Measurements from ENCODE around the gene E2F2.

The E2F2 gene

GRCh38 chr1:23481904-23482303, 49.1 kb downstream of the E2F2 start:
- no peak for DNase-seq

GRCh38 chr1:23481026-23481597, 49.9 kb downstream of the E2F2 start:
- DNase-seq, result no peak

- no peak for DNase-seq
These were observed 50.6 kb downstream of the E2F2 start for GRCh38 chr1:23480187-23481025.

- DNase-seq, result no peak
These were observed 51.4 kb downstream of the E2F2 start for GRCh38 chr1:23479666-23479941.

GRCh38 chr1:23478896-23479665, 52.0 kb downstream of the E2F2 start:
- peak; percentile 31 for DNase-seq

- DNase-seq, result no peak
These were observed 53.5 kb downstream of the E2F2 start for GRCh38 chr1:23477359-23478144.

- peak; percentile 67 for DNase-seq
These were observed 55.4 kb downstream of the E2F2 start for GRCh38 chr1:23475641-23476040.

- DNase-seq, result peak; percentile 95
These were observed 55.9 kb downstream of the E2F2 start for GRCh38 chr1:23475134-23475628.

GRCh38 chr1:23473037-23473800, 57.8 kb downstream of the E2F2 start:
- DNase-seq, result peak; percentile 18

GRCh38 chr1:23472351-23473036, 58.5 kb downstream of the E2F2 start:
- DNase-seq, result no peak

GRCh38 chr1:23471473-23472075, 59.5 kb downstream of the E2F2 start:
- DNase-seq, result no peak

- peak; percentile 68 for DNase-seq
These were observed 60.6 kb downstream of the E2F2 start for GRCh38 chr1:23470282-23471070.

- DNase-seq, result no peak
These were observed 61.6 kb downstream of the E2F2 start for GRCh38 chr1:23469372-23469982.

- no peak for DNase-seq
These were observed 64.5 kb downstream of the E2F2 start for GRCh38 chr1:23466423-23466989.

GRCh38 chr1:23463286-23463685, 67.7 kb downstream of the E2F2 start:
- no peak for DNase-seq

- DNase-seq, result no peak
These were observed 68.3 kb downstream of the E2F2 start for GRCh38 chr1:23462766-23463165.

GRCh38 chr1:23461050-23461449, 70.0 kb downstream of the E2F2 start:
- DNase-seq, result no peak

- DNase-seq, result no peak
These were observed 70.5 kb downstream of the E2F2 start for GRCh38 chr1:23460519-23460918.

- DNase-seq, result no peak
These were observed 71.7 kb downstream of the E2F2 start for GRCh38 chr1:23459338-23459757.

Measured in fibroblast of skin of abdomen (primary cell).